Measurements from ENCODE around the gene TLR6. TPM values are rescaled to one million over a fixed set of nuclear protein-coding genes. Genes with fewer than 3 reads are reported as not detected.

TLR6 gene
- total RNA-seq, 1 donor from 2014 or later, result 1.5 TPM

- DNase-seq (ENCODE audit: extremely low read depth, low read depth, low spot score), result no peak
These were observed 11.7 kb upstream of the TLR6 start for GRCh38 chr4:38868059-38868960.

GRCh38 chr4:38867478-38868058 is 11.0 kb upstream of the TLR6 start, which contains the start of gene FAM114A1:
Gene FAM114A1 (plus strand): TSS chr4:38867806. CDS start chr4:38878079, 10,273 bp downstream.
- DNase-seq (ENCODE audit: extremely low read depth, low read depth, low spot score), result no peak

GRCh38 chr4:38866973-38867477 is 10.4 kb upstream of the TLR6 start:
- DNase-seq (ENCODE audit: extremely low read depth, low read depth, low spot score), result no peak

- no peak for DNase-seq (ENCODE audit: extremely low read depth, low read depth, low spot score)
These were observed 8.8 kb upstream of the TLR6 start for GRCh38 chr4:38865445-38865844.

GRCh38 chr4:38861791-38862190 is 5.2 kb upstream of the TLR6 start:
- DNase-seq (ENCODE audit: extremely low read depth, low read depth, low spot score), result no peak

- no peak for DNase-seq (ENCODE audit: extremely low read depth, low read depth, low spot score)
These were observed 4.3 kb upstream of the TLR6 start for GRCh38 chr4:38860788-38861424.

- no peak for DNase-seq (ENCODE audit: extremely low read depth, low read depth, low spot score)
These were observed 2.9 kb upstream of the TLR6 start for GRCh38 chr4:38859501-38859900.

GRCh38 chr4:38858097-38858420 is 1.4 kb upstream of the TLR6 start:
- no peak for DNase-seq (ENCODE audit: extremely low read depth, low read depth, low spot score)

GRCh38 chr4:38857354-38858096 is 908 bp upstream of the TLR6 start:
- no peak for DNase-seq (ENCODE audit: extremely low read depth, low read depth, low spot score)

GRCh38 chr4:38856046-38856445 is 571 bp downstream of the TLR6 start:
- DNase-seq (ENCODE audit: extremely low read depth, low read depth, low spot score), result no peak

GRCh38 chr4:38855466-38855865 is 1.2 kb downstream of the TLR6 start:
- no peak for DNase-seq (ENCODE audit: extremely low read depth, low read depth, low spot score)

- DNase-seq (ENCODE audit: extremely low read depth, low read depth, low spot score), result no peak
These were observed 10.6 kb downstream of the TLR6 start for GRCh38 chr4:38846015-38846414.

- DNase-seq (ENCODE audit: extremely low read depth, low read depth, low spot score), result no peak
These were observed 13.6 kb downstream of the TLR6 start for GRCh38 chr4:38842994-38843393.

GRCh38 chr4:38837849-38838248 is 18.8 kb downstream of the TLR6 start:
- no peak for DNase-seq (ENCODE audit: extremely low read depth, low read depth, low spot score)

- no peak for DNase-seq (ENCODE audit: extremely low read depth, low read depth, low spot score)
These were observed 19.3 kb downstream of the TLR6 start for GRCh38 chr4:38837334-38837733.

- DNase-seq (ENCODE audit: extremely low read depth, low read depth, low spot score), result no peak
These were observed 22.0 kb downstream of the TLR6 start for GRCh38 chr4:38834570-38834969.

GRCh38 chr4:38832624-38833528 is 23.7 kb downstream of the TLR6 start:
- no peak for DNase-seq (ENCODE audit: extremely low read depth, low read depth, low spot score)

GRCh38 chr4:38832206-38832605 is 24.4 kb downstream of the TLR6 start:
- no peak for DNase-seq (ENCODE audit: extremely low read depth, low read depth, low spot score)

GRCh38 chr4:38831653-38832052 is 25.0 kb downstream of the TLR6 start:
- DNase-seq (ENCODE audit: extremely low read depth, low read depth, low spot score), result no peak

GRCh38 chr4:38829237-38829636 is 27.4 kb downstream of the TLR6 start:
- no peak for DNase-seq (ENCODE audit: extremely low read depth, low read depth, low spot score)

Data from glomerular endothelial cell (primary cell).